GM08714 (cell line): ENCODE results near the gene GSDMA.
A peak's percentile ranks its signal among the peaks of the same experiment; 100 is the strongest.
"Not testable (repeated sequence)": the region's sequence is repeated elsewhere in the genome, so short reads cannot be mapped to it uniquely, and the experiment has no call there.

Experiments
- H3K4me3 ChIP-seq: fragments of 200-500 bp; sonication (Bioruptor generic); 2 replicates; pipeline ENCODE4 v1.5.1; 2014; ENCODE audit warnings: mild to moderate bottlenecking, low read length, inconsistent platforms
- ZNF274 ChIP-seq: IDR thresholded peaks from 2 replicates; pipeline ENCODE4 v1.6.1; 2012; ENCODE audit warnings: mild to moderate bottlenecking, low read depth, low read length

Gene GSDMA

GRCh38 chr17:39981207-39981741 is 18.5 kb downstream of the GSDMA start:
- no peak for TF ChIP-seq ZNF274
- peak overlapping the region; percentile 99 for H3K4me3 ChIP-seq

GRCh38 chr17:39981766-39982375 is 19.1 kb downstream of the GSDMA start:
- peak overlapping the region; percentile 99 for H3K4me3 ChIP-seq
- TF ChIP-seq ZNF274: no peak

GRCh38 chr17:39988206-39988810 is 25.5 kb downstream of the GSDMA start:
- H3K4me3 ChIP-seq: no peak overlapping the region
- no peak for TF ChIP-seq ZNF274

- no peak for TF ChIP-seq ZNF274
- no peak overlapping the region for H3K4me3 ChIP-seq
These were observed 31.6 kb downstream of the GSDMA start for GRCh38 chr17:39994448-39994847.

- H3K4me3 ChIP-seq: no peak overlapping the region
- TF ChIP-seq ZNF274: no peak
These were observed 32.6 kb downstream of the GSDMA start for GRCh38 chr17:39995438-39995837.

- H3K4me3 ChIP-seq: no peak overlapping the region
- no peak for TF ChIP-seq ZNF274
These were observed 33.4 kb downstream of the GSDMA start for GRCh38 chr17:39996162-39996561.

- TF ChIP-seq ZNF274: no peak
- no peak overlapping the region for H3K4me3 ChIP-seq
These were observed 34.0 kb downstream of the GSDMA start for GRCh38 chr17:39996800-39997199.

GRCh38 chr17:39997543-39997942 is 34.7 kb downstream of the GSDMA start:
- no peak for TF ChIP-seq ZNF274
- no peak overlapping the region for H3K4me3 ChIP-seq

GRCh38 chr17:39999067-39999466 is 36.3 kb downstream of the GSDMA start:
- TF ChIP-seq ZNF274: no peak
- H3K4me3 ChIP-seq: no peak overlapping the region

GRCh38 chr17:40000161-40000560 is 37.4 kb downstream of the GSDMA start:
- no peak for TF ChIP-seq ZNF274

GRCh38 chr17:40001335-40001734 is 38.5 kb downstream of the GSDMA start:
- not testable (repeated sequence) for H3K4me3 ChIP-seq

More at GRCh38 chr17:40000161-40000560, 37.4 kb downstream of the GSDMA start:
- no peak overlapping the region for H3K4me3 ChIP-seq

GRCh38 chr17:40004072-40004471 is 41.3 kb downstream of the GSDMA start:
- no peak overlapping the region for H3K4me3 ChIP-seq
- no peak for TF ChIP-seq ZNF274

GRCh38 chr17:40004712-40005111 is 41.9 kb downstream of the GSDMA start:
- H3K4me3 ChIP-seq: no peak overlapping the region
- no peak for TF ChIP-seq ZNF274

- no peak overlapping the region for H3K4me3 ChIP-seq
- TF ChIP-seq ZNF274: no peak
These were observed 42.7 kb downstream of the GSDMA start for GRCh38 chr17:40005520-40005919.

GRCh38 chr17:40010946-40011500 is 48.2 kb downstream of the GSDMA start:
- H3K4me3 ChIP-seq: not testable (repeated sequence)

- not testable (repeated sequence) for H3K4me3 ChIP-seq
These were observed 49.3 kb downstream of the GSDMA start for GRCh38 chr17:40012017-40012647.
